Progenitor cell of endocrine pancreas (in vitro differentiated cells): ENCODE results near the gene FADS3. TPM values are rescaled to one million over a fixed set of nuclear protein-coding genes. Genes with fewer than 3 reads are reported as not detected.

Source experiments
- DNase-seq: peaks from one replicate; pipeline ENCODE4 v3.0.0; 2021; ENCODE audit warnings: low spot score; ENCODE audit not compliant: unreplicated experiment
- H3K27ac Mint-ChIP-seq: 2 replicates; pipeline ENCODE4 v1.8.0; 2021; ENCODE audit warnings: mild to moderate bottlenecking, moderate library complexity, mixed read lengths
- H3K27me3 Mint-ChIP-seq: 2 replicates; pipeline ENCODE4 v1.8.0; 2021; ENCODE audit warnings: mixed read lengths
- H3K36me3 Mint-ChIP-seq: 2 replicates; pipeline ENCODE4 v1.8.0; 2022; ENCODE audit warnings: mixed read lengths; ENCODE audit not compliant: insufficient read depth
- H3K4me1 Mint-ChIP-seq: 2 replicates; pipeline ENCODE4 v1.8.0; 2021; ENCODE audit warnings: low read depth, mixed read lengths
- H3K4me3 Mint-ChIP-seq: 2 replicates; pipeline ENCODE4 v1.8.0; 2021; ENCODE audit warnings: low read depth, mild to moderate bottlenecking, moderate library complexity, mixed read lengths
- H3K9me3 Mint-ChIP-seq: 2 replicates; pipeline ENCODE4 v1.8.0; 2021; ENCODE audit warnings: low read depth, mixed read lengths
- total RNA-seq: library from RNA; stranded (reverse); gene quantifications from 2 replicates; pipeline ENCODE4 v1.2.1, GENCODE V29; 2021
- TF ChIP-seq, protein P1 (sequence below): fragments of 200-600 bp; sonication (generic); IDR thresholded peaks from one replicate; pipeline ENCODE4 v1.5.0; 2021; ENCODE audit warnings: antibody characterized with exemption, mild to moderate bottlenecking; ENCODE audit not compliant: unreplicated experiment

FADS3 gene
- total RNA-seq, 1 donor from 2014 or later = 21.2 TPM

DNA sequence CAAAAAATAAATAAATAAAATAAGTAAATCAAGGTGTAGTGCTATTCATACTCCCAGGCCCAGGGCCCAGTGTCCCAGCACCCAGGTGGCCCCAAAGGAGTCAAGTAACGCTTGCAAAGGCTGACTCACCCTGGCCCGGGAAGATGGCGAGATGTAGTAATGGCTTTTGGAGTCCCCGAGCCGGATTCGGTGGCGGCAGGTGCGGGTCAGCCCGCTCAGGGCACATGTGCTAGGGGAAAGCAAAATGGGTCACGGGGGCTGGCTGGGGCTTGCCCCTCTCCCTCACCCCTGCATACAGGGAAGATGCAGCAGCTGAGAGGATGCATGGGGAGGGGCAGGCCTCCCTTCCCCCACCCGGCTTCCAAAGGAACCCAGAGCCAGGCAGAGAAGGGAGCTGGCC lies 11.0 kb upstream of the FADS3 start:
- TF ChIP-seq, protein P1, sequence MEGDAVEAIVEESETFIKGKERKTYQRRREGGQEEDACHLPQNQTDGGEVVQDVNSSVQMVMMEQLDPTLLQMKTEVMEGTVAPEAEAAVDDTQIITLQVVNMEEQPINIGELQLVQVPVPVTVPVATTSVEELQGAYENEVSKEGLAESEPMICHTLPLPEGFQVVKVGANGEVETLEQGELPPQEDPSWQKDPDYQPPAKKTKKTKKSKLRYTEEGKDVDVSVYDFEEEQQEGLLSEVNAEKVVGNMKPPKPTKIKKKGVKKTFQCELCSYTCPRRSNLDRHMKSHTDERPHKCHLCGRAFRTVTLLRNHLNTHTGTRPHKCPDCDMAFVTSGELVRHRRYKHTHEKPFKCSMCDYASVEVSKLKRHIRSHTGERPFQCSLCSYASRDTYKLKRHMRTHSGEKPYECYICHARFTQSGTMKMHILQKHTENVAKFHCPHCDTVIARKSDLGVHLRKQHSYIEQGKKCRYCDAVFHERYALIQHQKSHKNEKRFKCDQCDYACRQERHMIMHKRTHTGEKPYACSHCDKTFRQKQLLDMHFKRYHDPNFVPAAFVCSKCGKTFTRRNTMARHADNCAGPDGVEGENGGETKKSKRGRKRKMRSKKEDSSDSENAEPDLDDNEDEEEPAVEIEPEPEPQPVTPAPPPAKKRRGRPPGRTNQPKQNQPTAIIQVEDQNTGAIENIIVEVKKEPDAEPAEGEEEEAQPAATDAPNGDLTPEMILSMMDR = no peak
- Mint-ChIP-seq H3K9me3 (no peaks in the 10 kb centered on the region), H3K4me3 (no peak overlapping the region), H3K4me1 (peaks cover 1% of the 10 kb centered on the region), H3K27me3 (peaks cover 10% of the 10 kb centered on the region), H3K27ac (no peak overlapping the region), H3K36me3 (no peaks in the 10 kb centered on the region)
- no peak for DNase-seq

GRCh38 chr11:61901397-61901796 lies 10.1 kb upstream of the FADS3 start:
- TF ChIP-seq, protein P1 = no peak
- no peak overlapping the region for H3K27ac Mint-ChIP-seq
- DNase-seq = no peak
- peaks cover 10% of the 10 kb centered on the region for H3K27me3 Mint-ChIP-seq
- H3K4me1 Mint-ChIP-seq = peaks cover 1% of the 10 kb centered on the region
- H3K36me3 Mint-ChIP-seq = no peaks in the 10 kb centered on the region
- H3K4me3 Mint-ChIP-seq = no peak overlapping the region
- H3K9me3 Mint-ChIP-seq = no peaks in the 10 kb centered on the region

- no peak overlapping the region for H3K4me3 Mint-ChIP-seq
- DNase-seq = no peak
- peaks cover 1% of the 10 kb centered on the region for H3K4me1 Mint-ChIP-seq
- peaks cover 10% of the 10 kb centered on the region for H3K27me3 Mint-ChIP-seq
- TF ChIP-seq, protein P1 = no peak
- no peaks in the 10 kb centered on the region for H3K9me3 Mint-ChIP-seq
- no peak overlapping the region for H3K27ac Mint-ChIP-seq
- H3K36me3 Mint-ChIP-seq = no peaks in the 10 kb centered on the region
Measured at GRCh38 chr11:61900251-61900650, 8.9 kb upstream of the FADS3 start.

DNA sequence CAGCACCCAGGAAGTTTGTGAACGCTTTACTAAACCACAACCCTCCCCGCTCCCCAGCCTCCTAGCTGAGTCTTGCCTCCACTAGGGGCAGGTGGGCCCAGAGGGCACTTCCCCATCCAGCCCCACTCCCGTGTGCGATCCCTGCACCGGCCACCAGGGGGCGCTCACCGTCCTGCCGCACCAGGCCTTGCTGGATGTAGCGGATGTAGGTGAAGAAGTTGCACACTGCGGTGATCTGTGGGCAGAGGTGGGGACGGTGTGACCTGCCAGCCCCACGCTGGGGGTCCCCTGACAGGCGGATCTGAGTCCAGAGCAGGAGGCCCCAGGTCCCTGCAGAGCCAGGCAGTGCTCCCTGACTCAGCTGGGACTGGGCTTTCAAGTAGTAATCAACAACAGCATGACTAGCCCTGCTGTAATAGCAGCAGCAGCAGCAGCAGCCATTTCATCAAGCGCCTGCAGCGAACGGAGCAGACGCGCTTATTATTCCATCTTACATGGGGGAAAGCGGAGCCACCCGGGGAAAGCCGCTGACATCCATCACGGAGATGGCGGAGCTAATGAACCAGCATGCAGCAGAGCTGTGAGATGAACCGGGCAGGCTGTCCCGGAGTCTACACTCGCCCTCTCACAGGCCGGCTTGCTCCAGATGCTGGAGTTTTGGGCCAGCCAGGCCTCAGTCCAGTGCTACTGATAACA lies 7.9 kb upstream of the FADS3 start:
- TF ChIP-seq, protein P1 = peak; percentile 99
- H3K36me3 Mint-ChIP-seq = no peaks in the 10 kb centered on the region
- H3K4me3 Mint-ChIP-seq = no peak overlapping the region
- H3K27me3 Mint-ChIP-seq = peaks cover 10% of the 10 kb centered on the region
- H3K9me3 Mint-ChIP-seq = no peaks in the 10 kb centered on the region
- H3K4me1 Mint-ChIP-seq = no peaks in the 10 kb centered on the region
- DNase-seq = peak; percentile 97
- H3K27ac Mint-ChIP-seq = no peak overlapping the region

DNA sequence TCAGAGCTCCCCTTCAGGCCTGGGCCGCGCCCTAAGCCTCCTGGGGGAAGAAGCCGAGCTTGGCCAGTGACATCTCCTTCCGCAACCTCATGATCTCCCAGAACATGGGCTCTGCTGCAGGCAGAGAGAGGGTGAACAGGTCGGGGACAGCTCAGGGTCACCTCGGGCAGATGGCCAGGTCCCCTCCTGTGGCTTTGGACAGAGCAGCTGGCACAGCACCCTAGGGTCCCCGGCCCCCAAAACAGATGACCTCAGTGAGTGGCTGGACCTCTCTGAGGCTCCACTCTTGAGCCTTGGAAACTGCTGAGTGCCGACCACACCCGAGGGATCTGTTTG lies 6.9 kb upstream of the FADS3 start:
- no peaks in the 10 kb centered on the region for H3K9me3 Mint-ChIP-seq
- DNase-seq = no peak
- TF ChIP-seq, protein P1 = no peak
- H3K27me3 Mint-ChIP-seq = peaks cover 5% of the 10 kb centered on the region
- H3K4me3 Mint-ChIP-seq = no peak overlapping the region
- H3K36me3 Mint-ChIP-seq = no peaks in the 10 kb centered on the region
- H3K4me1 Mint-ChIP-seq = no peaks in the 10 kb centered on the region
- no peak overlapping the region for H3K27ac Mint-ChIP-seq
